HL-60 (cell line): Measurements from ENCODE around the gene DNASE1L2.
A peak's percentile ranks its signal among the peaks of the same experiment; 100 is the strongest.
"Not testable (repeated sequence)": the region's sequence is repeated elsewhere in the genome, so short reads cannot be mapped to it uniquely, and the experiment has no call there.

Source experiments
- DNase-seq, 2 experiments: peaks; one replicate each; pipeline ENCODE4 v3.0.0-alpha.2; 2010 to 2020; ENCODE audit warnings: low read depth in 1 of 2, low spot score in 1 of 2
- H3K27ac ChIP-seq: fragments of 250-450 bp; sonication (Bioruptor Pico); replicated peaks from 2 replicates; pipeline ENCODE4 v1.5.1; 2020; ENCODE audit warnings: mild to moderate bottlenecking, moderate library complexity
- H3K27me3 ChIP-seq: fragments of 250-450 bp; sonication (Bioruptor Pico); 2 replicates; pipeline ENCODE4 v1.5.1; 2021; ENCODE audit warnings: mild to moderate bottlenecking, moderate library complexity; ENCODE audit not compliant: insufficient read depth, poor library complexity, severe bottlenecking
- H3K4me3 ChIP-seq: replicated peaks from 2 replicates; pipeline ENCODE4 v1.5.1; 2011; ENCODE audit warnings: mild to moderate bottlenecking, control low read depth, low read length; ENCODE audit not compliant: insufficient read depth
- GABPA ChIP-seq: IDR thresholded peaks from 2 replicates; pipeline ENCODE4 v1.6.1; 2012; ENCODE audit warnings: low read depth
- POLR2AphosphoS5 ChIP-seq: IDR thresholded peaks from 2 replicates; pipeline ENCODE4 v1.6.1; 2012; ENCODE audit warnings: low read depth
- SPI1 ChIP-seq: IDR thresholded peaks from 2 replicates; pipeline ENCODE4 v1.6.1; 2012; ENCODE audit warnings: low read depth, mild to moderate bottlenecking, borderline replicate concordance
- TF ChIP-seq, protein P1 (sequence below): IDR thresholded peaks from one replicate; pipeline ENCODE4 v1.5.1; 2011; ENCODE audit warnings: low read length, control low read depth, inconsistent platforms; ENCODE audit not compliant: insufficient read depth
- TF ChIP-seq, protein P2 (sequence below): IDR thresholded peaks from 2 replicates; pipeline ENCODE4 v1.6.1; 2012; ENCODE audit warnings: low read depth; ENCODE audit not compliant: insufficient replicate concordance

The DNASE1L2 gene

DNA sequence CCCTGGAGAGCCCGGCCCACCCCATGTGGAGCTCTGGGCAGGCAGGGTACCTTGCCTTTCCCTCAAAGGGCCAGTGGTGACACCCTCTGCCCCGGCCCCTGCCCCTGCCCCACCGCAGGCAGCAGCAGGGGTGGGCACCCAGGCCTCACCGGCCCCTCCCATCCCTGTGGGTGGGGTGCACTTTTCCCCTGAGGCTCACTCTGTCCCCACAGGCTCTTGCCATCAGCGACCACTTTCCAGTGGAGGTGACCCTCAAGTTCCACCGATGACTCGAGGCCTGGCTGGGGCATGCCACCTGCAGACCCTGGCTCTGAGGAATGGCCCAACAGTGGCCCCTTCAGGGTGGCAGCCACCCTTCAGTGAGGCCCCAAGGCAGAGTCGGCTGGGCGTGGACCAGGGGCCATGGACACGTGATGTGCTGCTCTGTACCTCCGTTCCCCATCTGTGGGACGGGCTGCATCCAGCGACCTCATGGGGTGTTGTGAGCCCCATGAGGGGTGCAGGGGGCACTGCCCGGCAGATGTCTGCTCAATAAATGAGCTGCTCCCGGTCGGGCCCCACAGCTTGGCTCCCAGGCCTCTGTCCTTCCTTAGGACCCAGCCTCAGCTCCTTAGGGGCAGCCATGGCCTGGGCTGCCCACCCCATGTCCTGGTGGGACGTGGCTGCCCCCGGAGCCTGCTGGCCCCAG is 2.0 kb downstream of the DNASE1L2 start:
- TF ChIP-seq, protein P1, sequence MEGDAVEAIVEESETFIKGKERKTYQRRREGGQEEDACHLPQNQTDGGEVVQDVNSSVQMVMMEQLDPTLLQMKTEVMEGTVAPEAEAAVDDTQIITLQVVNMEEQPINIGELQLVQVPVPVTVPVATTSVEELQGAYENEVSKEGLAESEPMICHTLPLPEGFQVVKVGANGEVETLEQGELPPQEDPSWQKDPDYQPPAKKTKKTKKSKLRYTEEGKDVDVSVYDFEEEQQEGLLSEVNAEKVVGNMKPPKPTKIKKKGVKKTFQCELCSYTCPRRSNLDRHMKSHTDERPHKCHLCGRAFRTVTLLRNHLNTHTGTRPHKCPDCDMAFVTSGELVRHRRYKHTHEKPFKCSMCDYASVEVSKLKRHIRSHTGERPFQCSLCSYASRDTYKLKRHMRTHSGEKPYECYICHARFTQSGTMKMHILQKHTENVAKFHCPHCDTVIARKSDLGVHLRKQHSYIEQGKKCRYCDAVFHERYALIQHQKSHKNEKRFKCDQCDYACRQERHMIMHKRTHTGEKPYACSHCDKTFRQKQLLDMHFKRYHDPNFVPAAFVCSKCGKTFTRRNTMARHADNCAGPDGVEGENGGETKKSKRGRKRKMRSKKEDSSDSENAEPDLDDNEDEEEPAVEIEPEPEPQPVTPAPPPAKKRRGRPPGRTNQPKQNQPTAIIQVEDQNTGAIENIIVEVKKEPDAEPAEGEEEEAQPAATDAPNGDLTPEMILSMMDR, result no peak
- no peak for TF ChIP-seq SPI1
- no peak for TF ChIP-seq GABPA
- TF ChIP-seq, protein P2, sequence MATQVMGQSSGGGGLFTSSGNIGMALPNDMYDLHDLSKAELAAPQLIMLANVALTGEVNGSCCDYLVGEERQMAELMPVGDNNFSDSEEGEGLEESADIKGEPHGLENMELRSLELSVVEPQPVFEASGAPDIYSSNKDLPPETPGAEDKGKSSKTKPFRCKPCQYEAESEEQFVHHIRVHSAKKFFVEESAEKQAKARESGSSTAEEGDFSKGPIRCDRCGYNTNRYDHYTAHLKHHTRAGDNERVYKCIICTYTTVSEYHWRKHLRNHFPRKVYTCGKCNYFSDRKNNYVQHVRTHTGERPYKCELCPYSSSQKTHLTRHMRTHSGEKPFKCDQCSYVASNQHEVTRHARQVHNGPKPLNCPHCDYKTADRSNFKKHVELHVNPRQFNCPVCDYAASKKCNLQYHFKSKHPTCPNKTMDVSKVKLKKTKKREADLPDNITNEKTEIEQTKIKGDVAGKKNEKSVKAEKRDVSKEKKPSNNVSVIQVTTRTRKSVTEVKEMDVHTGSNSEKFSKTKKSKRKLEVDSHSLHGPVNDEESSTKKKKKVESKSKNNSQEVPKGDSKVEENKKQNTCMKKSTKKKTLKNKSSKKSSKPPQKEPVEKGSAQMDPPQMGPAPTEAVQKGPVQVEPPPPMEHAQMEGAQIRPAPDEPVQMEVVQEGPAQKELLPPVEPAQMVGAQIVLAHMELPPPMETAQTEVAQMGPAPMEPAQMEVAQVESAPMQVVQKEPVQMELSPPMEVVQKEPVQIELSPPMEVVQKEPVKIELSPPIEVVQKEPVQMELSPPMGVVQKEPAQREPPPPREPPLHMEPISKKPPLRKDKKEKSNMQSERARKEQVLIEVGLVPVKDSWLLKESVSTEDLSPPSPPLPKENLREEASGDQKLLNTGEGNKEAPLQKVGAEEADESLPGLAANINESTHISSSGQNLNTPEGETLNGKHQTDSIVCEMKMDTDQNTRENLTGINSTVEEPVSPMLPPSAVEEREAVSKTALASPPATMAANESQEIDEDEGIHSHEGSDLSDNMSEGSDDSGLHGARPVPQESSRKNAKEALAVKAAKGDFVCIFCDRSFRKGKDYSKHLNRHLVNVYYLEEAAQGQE, result no peak
- no peak; the same call in 1 of the 2 replicates for TF ChIP-seq POLR2AphosphoS5
- no peak for DNase-seq
- Histone ChIP-seq H3K27me3 (no peaks in the 10 kb centered on the region), H3K4me3 (no peak overlapping the region), H3K27ac (no peak overlapping the region)

DNA sequence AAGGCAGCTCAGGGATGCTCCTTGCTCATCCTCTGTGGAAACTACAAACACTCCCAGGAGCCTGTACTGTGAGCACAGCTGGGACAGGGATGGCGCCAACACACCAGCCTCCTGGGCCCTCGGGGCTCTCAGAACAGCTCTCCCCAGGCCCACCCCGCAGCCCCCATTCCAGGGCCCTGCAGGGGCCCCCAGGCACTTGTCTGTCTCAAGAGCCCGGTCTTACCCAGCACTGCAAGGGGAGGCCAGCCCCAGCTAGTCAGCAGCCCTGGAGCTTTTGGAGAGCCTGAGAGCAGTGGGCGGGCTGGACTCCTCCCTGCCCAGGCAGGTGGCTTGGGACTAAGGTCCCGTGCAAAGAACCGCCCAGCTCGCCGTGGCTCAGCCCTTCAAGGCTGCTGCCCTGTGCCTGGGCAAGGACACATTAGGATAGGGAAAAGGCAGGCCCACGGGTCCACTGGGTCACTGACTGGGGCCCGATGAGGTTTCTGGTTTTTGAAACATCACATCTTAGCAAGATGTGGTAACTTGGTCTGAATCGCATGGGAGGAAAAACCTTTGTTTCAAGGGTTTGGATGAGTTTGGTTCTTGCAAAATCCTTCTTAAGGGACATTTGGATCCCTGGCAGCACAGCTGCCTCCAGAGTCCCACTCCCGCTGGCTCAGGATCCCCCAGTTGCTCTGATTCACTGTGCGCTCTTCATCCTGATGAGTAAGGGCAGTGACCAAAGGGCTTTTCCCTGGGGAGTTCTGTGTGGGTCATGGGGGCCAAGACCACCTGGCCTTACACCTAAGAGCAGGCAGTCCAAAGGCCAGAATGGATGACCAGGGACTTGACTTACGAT is 2.8 kb downstream of the DNASE1L2 start:
- Histone ChIP-seq H3K4me3 (no peak overlapping the region), H3K27ac (no peak overlapping the region), H3K27me3 (no peaks in the 10 kb centered on the region)
- TF ChIP-seq SPI1, result no peak
- no peak for TF ChIP-seq GABPA
- TF ChIP-seq, protein P1, result no peak
- no peak for TF ChIP-seq POLR2AphosphoS5
- TF ChIP-seq, protein P2, result no peak
- DNase-seq, result no peak

DNA sequence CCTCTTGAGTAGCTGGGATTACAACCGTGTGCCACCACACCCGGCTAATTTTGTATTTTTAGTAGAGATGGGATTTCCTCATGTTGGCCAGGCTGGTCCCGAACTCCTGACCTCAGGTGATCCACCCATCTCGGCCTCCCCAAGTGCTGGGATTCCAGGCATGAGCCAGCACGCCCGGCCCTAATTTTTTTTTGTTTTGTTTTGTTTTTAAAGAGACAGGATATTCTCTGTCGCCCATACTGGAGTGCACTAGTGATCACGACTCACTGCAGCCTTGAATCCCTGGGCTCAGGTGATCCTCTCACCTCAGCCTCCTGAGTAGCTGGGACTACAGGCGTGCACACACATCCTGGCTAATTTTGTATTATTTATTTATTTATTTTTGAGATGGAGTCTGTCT is 4.1 kb downstream of the DNASE1L2 start:
- H3K4me3 ChIP-seq, H3K27ac ChIP-seq, DNase-seq, H3K27me3 ChIP-seq: not testable (repeated sequence)

DNA sequence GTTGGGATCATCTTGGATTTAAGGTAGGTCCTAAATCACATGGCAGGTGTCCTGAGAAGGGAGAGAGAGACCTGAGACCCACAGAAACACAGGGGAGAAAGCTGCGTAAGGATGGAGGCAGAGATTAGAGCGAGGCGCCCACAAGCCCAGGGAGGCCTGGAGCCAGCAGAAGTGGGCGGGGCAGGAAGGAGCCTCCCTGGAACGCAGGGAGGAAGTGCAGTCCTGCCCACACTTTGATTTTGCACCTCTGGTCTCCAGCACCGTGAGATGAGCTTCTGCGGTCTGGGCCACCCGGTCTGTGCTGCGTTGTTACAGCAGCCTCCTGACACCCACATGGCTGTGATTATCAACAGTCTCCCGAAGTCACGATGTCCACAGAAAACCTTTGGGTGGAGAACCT is 6.4 kb downstream of the DNASE1L2 start:
- no peak overlapping the region for H3K4me3 ChIP-seq
- no peak overlapping the region for H3K27ac ChIP-seq
- DNase-seq, result no peak
- no peaks in the 10 kb centered on the region for H3K27me3 ChIP-seq
- TF ChIP-seq GABPA (no peak), SPI1 (peak; percentile 48), POLR2AphosphoS5 (no peak)
- TF ChIP-seq, protein P1, result no peak
